Stomach (tissue), 9 donors: ENCODE results near the gene LIMS2. TPM values are rescaled to one million over a fixed set of nuclear protein-coding genes. Genes with fewer than 3 reads are reported as not detected.

Source experiments
- DNase-seq, 2 donors: peaks; one replicate each; pipeline versions ENCODE4 v3.0.0 to v3.0.0-alpha.2; 2013 to 2019
- H3K27ac ChIP-seq, 5 donors: fragments of 200-600 bp in 4 of 5; sonication (generic) in 4 of 5; one replicate each; pipeline ENCODE4 v1.5.1; 2013 to 2019; ENCODE audit warnings: mild to moderate bottlenecking in 1 of 5, moderate library complexity in 1 of 5
- H3K27me3 ChIP-seq, 3 donors: fragments of 200-600 bp; sonication (generic); one replicate each; pipeline ENCODE4 v1.5.1; 2017 to 2019; ENCODE audit warnings: mixed run types in 1 of 3
- H3K36me3 ChIP-seq, 4 donors: fragments of 200-600 bp; sonication (generic); 1 replicate in 3 of 4; 2 replicates in 1 of 4; pipeline ENCODE4 v1.5.1; 2016 to 2019
- H3K4me1 ChIP-seq, 4 donors: fragments of 200-600 bp; sonication (generic); one replicate each; pipeline ENCODE4 v1.5.1; 2016 to 2019
- H3K4me3 ChIP-seq, 4 donors: fragments of 200-600 bp; sonication (generic) in 3 of 4; one replicate each; pipeline ENCODE4 v1.5.1; 2016 to 2019; ENCODE audit warnings: mild to moderate bottlenecking in 1 of 4
- H3K9me3 ChIP-seq, 4 donors: fragments of 200-600 bp; sonication (generic); one replicate each; pipeline ENCODE4 v1.5.1; 2016 to 2019
- EP300 ChIP-seq: sonication (generic); formaldehyde crosslinking; IDR thresholded peaks from one replicate; pipeline ENCODE4 v1.6.1; 2017; ENCODE audit warnings: antibody characterized with exemption
- POLR2A ChIP-seq, 4 donors: fragments of 450-650 bp; IDR thresholded peaks; one replicate each; pipeline ENCODE4 v1.6.1; 2016; ENCODE audit warnings: antibody characterized with exemption in 4 of 4, control low read depth in 2 of 4, mild to moderate bottlenecking in 1 of 4, moderate library complexity in 1 of 4
- POLR2AphosphoS5 ChIP-seq, 3 donors: sonication (generic); formaldehyde crosslinking; IDR thresholded peaks; one replicate each; pipeline ENCODE4 v1.6.1; 2016; ENCODE audit warnings: antibody characterized with exemption in 3 of 3
- WGBS, 5 donors: extraction: QIAGEN DNeasy Blood & Tissue Kit in 3 of 5; methylation state at CpG; one replicate each; pipeline versions ENCODE4 v1.1.5 to v1.1.7; 2013 to 2018; 5-methylcytosine and 5-hydroxymethylcytosine counted together
- intact Hi-C: fragments of 100-400 bp; cut with DNase I; formaldehyde crosslinking; loops from one replicate; pipeline ENCODE4 v1.15.1; 2023; ENCODE audit warnings: low total_unique reads
- polyA plus RNA-seq, 3 donors: library from polyadenylated mRNA; stranded (reverse); fragments of 200-250 nt; gene quantifications; one replicate each; pipeline ENCODE4 v1.2.3, GENCODE V29; 2013
- total RNA-seq, 5 donors: library from RNA; depleted of rRNA; stranded (reverse); fragments of >200 nt; gene quantifications; one replicate each; pipeline versions ENCODE4 v1.1.0 to v1.2.3, GENCODE V29; 2014 to 2016
- TF ChIP-seq, protein P1 (sequence below), 7 experiments: fragments of 450-650 bp in 4 of 7; fragments of 200-600 bp in 3 of 7; sonication (generic) in 3 of 7; IDR thresholded peaks; one replicate each; pipeline ENCODE4 v1.5.1; 2016 to 2019; ENCODE audit warnings: antibody characterized with exemption in 7 of 7, control low read depth in 2 of 7, mild to moderate bottlenecking in 1 of 7
- donor health status: healthy with polysubstance abuse.
- donor health status: Bipolar disorder and iron deficiency.
- donor health status: healthy.

Gene LIMS2
- total and polyA plus RNA-seq, 8 donors, result 30.3 to 94.1 (median 59.5) TPM

DNA sequence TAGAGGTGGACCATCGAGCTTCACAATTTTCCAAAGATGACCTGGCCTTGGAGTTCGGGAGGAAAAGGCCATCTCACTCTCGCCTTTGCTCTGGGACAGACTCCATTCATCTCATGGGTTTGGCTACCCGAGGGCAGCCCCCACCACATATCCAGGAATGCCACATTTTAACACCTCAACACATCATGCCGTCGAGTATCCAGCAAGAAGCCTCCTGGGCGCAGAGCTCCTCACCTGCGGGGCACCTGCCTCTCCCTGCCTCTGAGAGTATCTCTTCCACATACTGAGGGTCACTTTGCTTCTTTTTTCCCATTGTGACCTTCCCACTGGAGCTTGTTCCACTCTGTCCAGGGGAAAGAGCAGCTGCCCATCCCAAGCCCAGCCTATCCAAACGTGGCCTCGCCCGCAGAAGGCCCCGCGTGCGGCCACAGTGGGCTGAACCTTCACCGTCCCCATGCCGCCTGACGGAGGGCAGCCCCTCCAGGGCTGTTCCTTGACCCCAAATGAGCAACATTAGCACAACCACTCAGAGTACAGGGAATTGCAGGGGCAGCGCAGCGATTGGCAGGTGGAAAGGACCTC lies 5.5 kb upstream of the LIMS2 start:
- Histone ChIP-seq H3K4me3 (peak overlapping the region in 3 of 4 donors; percentile 16 to 22 (median 21)), H3K27me3 (peaks cover 0 to 13% (median 6%) of the 10 kb centered on the region in 3 donors), H3K9me3 (no peaks in the 10 kb centered on the region), H3K4me1 (peaks cover 6 to 53% (median 32%) of the 10 kb centered on the region in 4 donors), H3K36me3 (no peaks in the 10 kb centered on the region), H3K27ac (peak overlapping the region in 4 of 5 donors; percentile 34 to 72 (median 54))
- 77 to 84% (median 82%) methylated on average over 19 of the region's 19 CpGs for WGBS, 5 donors
- TF ChIP-seq EP300 (no peak), POLR2AphosphoS5 (IDR thresholded peaks at IDR 0.05) (no peak), POLR2A (IDR thresholded peaks at IDR 0.05) (no peak)
- TF ChIP-seq, protein P1, sequence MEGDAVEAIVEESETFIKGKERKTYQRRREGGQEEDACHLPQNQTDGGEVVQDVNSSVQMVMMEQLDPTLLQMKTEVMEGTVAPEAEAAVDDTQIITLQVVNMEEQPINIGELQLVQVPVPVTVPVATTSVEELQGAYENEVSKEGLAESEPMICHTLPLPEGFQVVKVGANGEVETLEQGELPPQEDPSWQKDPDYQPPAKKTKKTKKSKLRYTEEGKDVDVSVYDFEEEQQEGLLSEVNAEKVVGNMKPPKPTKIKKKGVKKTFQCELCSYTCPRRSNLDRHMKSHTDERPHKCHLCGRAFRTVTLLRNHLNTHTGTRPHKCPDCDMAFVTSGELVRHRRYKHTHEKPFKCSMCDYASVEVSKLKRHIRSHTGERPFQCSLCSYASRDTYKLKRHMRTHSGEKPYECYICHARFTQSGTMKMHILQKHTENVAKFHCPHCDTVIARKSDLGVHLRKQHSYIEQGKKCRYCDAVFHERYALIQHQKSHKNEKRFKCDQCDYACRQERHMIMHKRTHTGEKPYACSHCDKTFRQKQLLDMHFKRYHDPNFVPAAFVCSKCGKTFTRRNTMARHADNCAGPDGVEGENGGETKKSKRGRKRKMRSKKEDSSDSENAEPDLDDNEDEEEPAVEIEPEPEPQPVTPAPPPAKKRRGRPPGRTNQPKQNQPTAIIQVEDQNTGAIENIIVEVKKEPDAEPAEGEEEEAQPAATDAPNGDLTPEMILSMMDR (IDR thresholded peaks at IDR 0.05), result no peak
- intact Hi-C loops, result no loop called here
- DNase-seq, result no peak

DNA sequence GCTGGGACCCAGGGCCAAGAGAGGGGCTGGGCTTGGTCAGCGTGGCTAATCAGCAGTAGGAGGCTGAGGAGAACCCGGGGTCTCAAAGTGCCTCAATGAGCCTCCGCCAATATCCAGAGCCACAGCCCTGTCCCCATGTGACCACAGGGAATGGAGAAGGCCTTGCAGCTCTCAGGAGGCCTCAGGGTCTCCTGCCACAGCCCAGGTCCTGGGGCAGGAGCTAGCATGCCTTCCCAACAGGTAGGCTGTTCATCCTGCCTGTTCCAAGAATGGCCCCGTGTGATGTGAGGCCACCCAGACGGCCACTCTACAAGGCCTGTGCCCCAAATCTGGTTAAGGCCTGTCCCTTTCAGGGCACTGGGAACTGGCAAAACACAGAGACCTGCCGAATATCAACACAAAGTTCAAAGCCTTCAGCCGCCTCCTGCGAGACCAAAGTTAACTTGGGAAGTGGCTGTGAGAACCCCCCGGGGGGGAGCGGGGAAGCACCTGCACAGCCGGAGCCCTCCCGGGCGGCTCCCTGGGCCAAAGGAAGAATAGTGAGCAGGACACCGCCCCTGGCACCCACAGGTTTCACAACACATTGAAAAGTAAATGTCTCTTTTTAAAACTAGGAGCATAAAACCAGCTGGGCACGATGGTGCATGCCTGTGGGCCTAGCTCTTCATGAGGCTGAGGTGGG lies 4.5 kb upstream of the LIMS2 start:
- DNase-seq, result no peak
- Histone ChIP-seq H3K36me3 (no peaks in the 10 kb centered on the region), H3K4me1 (peaks cover 15 to 63% (median 39%) of the 10 kb centered on the region in 4 donors), H3K27ac (no peak overlapping the region), H3K4me3 (no peak overlapping the region), H3K9me3 (no peaks in the 10 kb centered on the region), H3K27me3 (peaks cover 0 to 23% (median 16%) of the 10 kb centered on the region in 3 donors)
- intact Hi-C loops, result no loop called here
- WGBS, 5 donors, result 82 to 91% (median 85%) methylated on average over 14 to 15 of the region's 15 CpGs
- TF ChIP-seq POLR2A (IDR thresholded peaks at IDR 0.05) (no peak), POLR2AphosphoS5 (IDR thresholded peaks at IDR 0.05) (no peak), EP300 (no peak)
- TF ChIP-seq, protein P1 (IDR thresholded peaks at IDR 0.05), result no peak

DNA sequence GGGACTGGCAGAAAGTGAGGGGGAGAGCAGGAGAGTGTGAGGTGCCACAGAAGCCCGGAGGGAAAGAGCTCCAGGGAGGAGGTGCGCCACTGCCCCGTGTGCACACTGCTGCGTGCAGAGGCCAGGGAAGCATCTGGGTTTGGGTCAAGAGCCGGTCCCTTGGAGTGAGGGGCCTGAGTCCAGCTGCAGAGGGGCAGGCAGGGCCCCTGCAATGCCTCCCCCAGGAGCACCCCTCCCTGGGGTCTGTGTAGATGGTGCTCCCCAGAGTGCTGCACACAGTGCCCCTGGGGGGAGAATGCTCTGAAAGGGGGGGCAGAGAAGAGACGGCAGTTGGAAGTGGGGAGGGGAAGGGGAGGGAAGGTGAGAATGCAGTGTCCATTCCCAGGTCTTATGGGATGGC lies 3.7 kb upstream of the LIMS2 start:
- H3K9me3 ChIP-seq, result no peaks in the 10 kb centered on the region
- no peak for DNase-seq
- intact Hi-C loops, result no loop called here
- H3K4me1 ChIP-seq, result peaks cover 22 to 68% (median 41%) of the 10 kb centered on the region in 4 donors
- no peaks in the 10 kb centered on the region for H3K36me3 ChIP-seq
- TF ChIP-seq EP300, result no peak
- TF ChIP-seq POLR2AphosphoS5 (IDR thresholded peaks at IDR 0.05), result no peak
- TF ChIP-seq POLR2A (IDR thresholded peaks at IDR 0.05), result no peak
- TF ChIP-seq, protein P1 (IDR thresholded peaks at IDR 0.05), result no peak
- H3K4me3 ChIP-seq, result no peak overlapping the region
- 83 to 88% (median 83%) methylated on average over 6 of the region's 6 CpGs for WGBS, 5 donors
- H3K27me3 ChIP-seq, result peaks cover 0 to 31% (median 24%) of the 10 kb centered on the region in 3 donors
- no peak overlapping the region for H3K27ac ChIP-seq

DNA sequence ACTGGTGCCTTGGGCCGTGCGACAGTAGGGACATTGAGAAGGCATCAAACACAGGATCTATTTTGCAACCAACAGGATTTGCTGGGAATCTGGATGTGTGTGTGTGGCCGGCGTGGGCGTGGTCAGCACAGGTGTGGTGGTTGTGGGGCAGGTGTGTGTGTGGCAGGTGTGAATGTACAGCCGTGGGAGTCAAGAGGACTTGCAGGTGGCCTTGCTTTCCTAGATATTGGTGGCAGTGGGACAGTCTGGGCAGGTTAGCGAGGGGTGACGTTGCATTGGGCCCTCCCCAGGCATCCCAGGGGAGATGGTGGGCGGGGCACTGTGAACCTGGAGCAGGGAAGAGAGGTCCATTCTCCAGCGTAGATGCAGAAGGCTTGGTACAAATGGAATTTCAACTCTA lies 3.2 kb upstream of the LIMS2 start:
- H3K4me1 ChIP-seq, result peaks cover 20 to 68% (median 40%) of the 10 kb centered on the region in 4 donors
- H3K27ac ChIP-seq, result no peak overlapping the region
- WGBS, 5 donors, result 69 to 83% (median 73%) methylated on average over 10 of the region's 10 CpGs
- H3K27me3 ChIP-seq, result peaks cover 0 to 35% (median 28%) of the 10 kb centered on the region in 3 donors
- no peaks in the 10 kb centered on the region for H3K36me3 ChIP-seq
- H3K9me3 ChIP-seq, result no peaks in the 10 kb centered on the region
- H3K4me3 ChIP-seq, result no peak overlapping the region
- peak in 1 of 2 donors; percentile 22 for DNase-seq
- TF ChIP-seq, protein P1 (IDR thresholded peaks at IDR 0.05), result no peak
- TF ChIP-seq POLR2A (IDR thresholded peaks at IDR 0.05) (no peak), POLR2AphosphoS5 (IDR thresholded peaks at IDR 0.05) (no peak), EP300 (no peak)
- intact Hi-C loops, result no loop called here
